HL-60 (cell line): ENCODE measurements around the gene TRIOBP.
"Not testable (repeated sequence)": the region's sequence is repeated elsewhere in the genome, so short reads cannot be mapped to it uniquely, and the experiment has no call there.

Source experiments
- DNase-seq, 2 experiments: peaks; one replicate each; pipeline ENCODE4 v3.0.0-alpha.2; 2010 to 2020; ENCODE audit warnings: low read depth in 1 of 2, low spot score in 1 of 2
- H3K27ac ChIP-seq: fragments of 250-450 bp; sonication (Bioruptor Pico); replicated peaks from 2 replicates; pipeline ENCODE4 v1.5.1; 2020; ENCODE audit warnings: mild to moderate bottlenecking, moderate library complexity
- H3K27me3 ChIP-seq: fragments of 250-450 bp; sonication (Bioruptor Pico); 2 replicates; pipeline ENCODE4 v1.5.1; 2021; ENCODE audit warnings: mild to moderate bottlenecking, moderate library complexity; ENCODE audit not compliant: insufficient read depth, poor library complexity, severe bottlenecking
- H3K4me3 ChIP-seq: replicated peaks from 2 replicates; pipeline ENCODE4 v1.5.1; 2011; ENCODE audit warnings: mild to moderate bottlenecking, control low read depth, low read length; ENCODE audit not compliant: insufficient read depth
- CTCF ChIP-seq: IDR thresholded peaks from one replicate; pipeline ENCODE4 v1.5.1; 2011; ENCODE audit warnings: low read length, control low read depth, inconsistent platforms; ENCODE audit not compliant: insufficient read depth
- GABPA ChIP-seq: IDR thresholded peaks from 2 replicates; pipeline ENCODE4 v1.6.1; 2012; ENCODE audit warnings: low read depth
- POLR2AphosphoS5 ChIP-seq: IDR thresholded peaks from 2 replicates; pipeline ENCODE4 v1.6.1; 2012; ENCODE audit warnings: low read depth
- REST ChIP-seq: IDR thresholded peaks from 2 replicates; pipeline ENCODE4 v1.6.1; 2012; ENCODE audit warnings: low read depth; ENCODE audit not compliant: insufficient replicate concordance
- SPI1 ChIP-seq: IDR thresholded peaks from 2 replicates; pipeline ENCODE4 v1.6.1; 2012; ENCODE audit warnings: low read depth, mild to moderate bottlenecking, borderline replicate concordance

TRIOBP gene

GRCh38 chr22:37690901-37691504 is 5.8 kb upstream of the TRIOBP start:
- no peak for TF ChIP-seq GABPA
- TF ChIP-seq SPI1: no peak
- no peak for TF ChIP-seq CTCF
- TF ChIP-seq REST: no peak
- TF ChIP-seq POLR2AphosphoS5: no peak
- H3K27ac ChIP-seq: no peak overlapping the region
- H3K4me3 ChIP-seq: no peak overlapping the region
- H3K27me3 ChIP-seq: no peaks in the 10 kb centered on the region
- DNase-seq: no peak

GRCh38 chr22:37692627-37693285 is 4.1 kb upstream of the TRIOBP start:
- DNase-seq: no peak
- no peaks in the 10 kb centered on the region for H3K27me3 ChIP-seq
- H3K4me3 ChIP-seq: no peak overlapping the region
- TF ChIP-seq CTCF: no peak
- no peak for TF ChIP-seq REST
- no peak for TF ChIP-seq GABPA
- no peak overlapping the region for H3K27ac ChIP-seq

GRCh38 chr22:37694131-37694530 is 2.7 kb upstream of the TRIOBP start:
- not testable (repeated sequence) for H3K4me3 ChIP-seq, H3K27me3 ChIP-seq, DNase-seq, H3K27ac ChIP-seq

GRCh38 chr22:37696260-37696656 is 590 bp upstream of the TRIOBP start:
- not testable (repeated sequence) for H3K4me3 ChIP-seq, DNase-seq, H3K27ac ChIP-seq, H3K27me3 ChIP-seq

- TF ChIP-seq CTCF (no peak), REST (no peak), GABPA (no peak), SPI1 (no peak), POLR2AphosphoS5 (no peak)
- H3K27ac ChIP-seq: no peak overlapping the region
- H3K4me3 ChIP-seq: no peak overlapping the region
- DNase-seq: no peak
- H3K27me3 ChIP-seq: no peaks in the 10 kb centered on the region
These were observed 639 bp downstream of the TRIOBP start for GRCh38 chr22:37697538-37697835.
